ENCODE data around the gene TMPRSS6. TPM values are rescaled to one million over a fixed set of nuclear protein-coding genes. Genes with fewer than 3 reads are reported as not detected.

TMPRSS6 gene
- total RNA-seq, 1 donor from 2014 or later = not detected

- Histone ChIP-seq H3K27me3 (no peaks in the 10 kb centered on the region), H3K36me3 (no peaks in the 10 kb centered on the region), H3K4me3 (no peak overlapping the region), H3K9me3 (no peaks in the 10 kb centered on the region), H3K27ac (no peak overlapping the region), H3K4me1 (peaks cover 26% of the 10 kb centered on the region)
- DNase-seq (ENCODE audit: extremely low spot score in 2 of 2) = no peak
- intact Hi-C loops (cut with DNase I) = no loop called here
- TF ChIP-seq POLR2A (IDR thresholded peaks at IDR 0.05) = no peak
- no peak for TF ChIP-seq CTCF (IDR thresholded peaks at IDR 0.05)
These were observed 72.7 kb downstream of the TMPRSS6 start for GRCh38 chr22:37036655-37037377.

- Histone ChIP-seq H3K27ac (no peak overlapping the region), H3K27me3 (no peaks in the 10 kb centered on the region), H3K4me3 (no peak overlapping the region), H3K9me3 (no peaks in the 10 kb centered on the region), H3K4me1 (peaks cover 16% of the 10 kb centered on the region), H3K36me3 (peaks cover 0 to 12% of the 10 kb centered on the region in 2 donors)
- TF ChIP-seq POLR2A (IDR thresholded peaks at IDR 0.05) = no peak
- no peak for TF ChIP-seq POLR2AphosphoS5 (IDR thresholded peaks at IDR 0.05; ENCODE audit: insufficient read depth in 1 of 2, low read depth in 1 of 2)
- DNase-seq (ENCODE audit: extremely low spot score in 2 of 2) = no peak
- intact Hi-C loops (cut with DNase I) = no loop called here
These were observed 75.7 kb downstream of the TMPRSS6 start for GRCh38 chr22:37033605-37034430.

GRCh38 chr22:37032535-37033460, 76.7 kb downstream of the TMPRSS6 start:
- TF ChIP-seq CTCF (IDR thresholded peaks at IDR 0.05) (no peak), POLR2AphosphoS5 (IDR thresholded peaks at IDR 0.05; ENCODE audit: insufficient read depth in 1 of 2, low read depth in 1 of 2) (peak in 1 of 2 donors; percentile 35), POLR2A (IDR thresholded peaks at IDR 0.05) (no peak)
- no peaks in the 10 kb centered on the region for H3K27me3 ChIP-seq
- no peaks in the 10 kb centered on the region for H3K9me3 ChIP-seq
- no peak overlapping the region for H3K4me3 ChIP-seq
- intact Hi-C loops (cut with DNase I) = no loop called here
- DNase-seq (ENCODE audit: extremely low spot score in 2 of 2) = no peak
- no peak overlapping the region for H3K27ac ChIP-seq
- H3K36me3 ChIP-seq = peaks cover 0 to 16% of the 10 kb centered on the region in 2 donors
- peaks cover 16% of the 10 kb centered on the region for H3K4me1 ChIP-seq

- DNase-seq (ENCODE audit: extremely low spot score in 2 of 2) = no peak
- no peak for TF ChIP-seq POLR2AphosphoS5 (IDR thresholded peaks at IDR 0.05; ENCODE audit: insufficient read depth in 1 of 2, low read depth in 1 of 2)
- TF ChIP-seq POLR2A (IDR thresholded peaks at IDR 0.05) = no peak
- TF ChIP-seq CTCF (IDR thresholded peaks at IDR 0.05) = no peak
- Histone ChIP-seq H3K27ac (no peak overlapping the region), H3K27me3 (no peaks in the 10 kb centered on the region), H3K9me3 (no peaks in the 10 kb centered on the region), H3K4me1 (peaks cover 16% of the 10 kb centered on the region), H3K36me3 (peaks cover 0 to 23% of the 10 kb centered on the region in 2 donors), H3K4me3 (no peak overlapping the region)
- intact Hi-C loops (cut with DNase I) = no loop called here
These were observed 77.4 kb downstream of the TMPRSS6 start for GRCh38 chr22:37032134-37032534.
